ENCODE data around the gene MDN1. TPM values are rescaled to one million over a fixed set of nuclear protein-coding genes. Genes with fewer than 3 reads are reported as not detected.

Gene MDN1
- total RNA-seq, 4 donors from 2014 or later: 18.1 to 26.0 (median 19.5) TPM

- intact Hi-C loops (cut with DNase I): no loop called here
- 89% methylated on average over 1 of the region's 1 CpG for WGBS
- no peak overlapping the region for H3K27ac ChIP-seq (replicated peaks in 1 of 4)
- H3K36me3 ChIP-seq: peaks cover 58 to 97% (median 81%) of the 10 kb centered on the region in 4 donors
- no peaks in the 10 kb centered on the region for H3K9me3 ChIP-seq
- no peak for DNase-seq (ENCODE audit: extremely low spot score)
- TF ChIP-seq, protein P1, sequence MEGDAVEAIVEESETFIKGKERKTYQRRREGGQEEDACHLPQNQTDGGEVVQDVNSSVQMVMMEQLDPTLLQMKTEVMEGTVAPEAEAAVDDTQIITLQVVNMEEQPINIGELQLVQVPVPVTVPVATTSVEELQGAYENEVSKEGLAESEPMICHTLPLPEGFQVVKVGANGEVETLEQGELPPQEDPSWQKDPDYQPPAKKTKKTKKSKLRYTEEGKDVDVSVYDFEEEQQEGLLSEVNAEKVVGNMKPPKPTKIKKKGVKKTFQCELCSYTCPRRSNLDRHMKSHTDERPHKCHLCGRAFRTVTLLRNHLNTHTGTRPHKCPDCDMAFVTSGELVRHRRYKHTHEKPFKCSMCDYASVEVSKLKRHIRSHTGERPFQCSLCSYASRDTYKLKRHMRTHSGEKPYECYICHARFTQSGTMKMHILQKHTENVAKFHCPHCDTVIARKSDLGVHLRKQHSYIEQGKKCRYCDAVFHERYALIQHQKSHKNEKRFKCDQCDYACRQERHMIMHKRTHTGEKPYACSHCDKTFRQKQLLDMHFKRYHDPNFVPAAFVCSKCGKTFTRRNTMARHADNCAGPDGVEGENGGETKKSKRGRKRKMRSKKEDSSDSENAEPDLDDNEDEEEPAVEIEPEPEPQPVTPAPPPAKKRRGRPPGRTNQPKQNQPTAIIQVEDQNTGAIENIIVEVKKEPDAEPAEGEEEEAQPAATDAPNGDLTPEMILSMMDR (IDR thresholded peaks at IDR 0.05): no peak
- TF ChIP-seq EP300 (IDR thresholded peaks at IDR 0.05) (no peak), POLR2A (IDR thresholded peaks at IDR 0.05; ENCODE audit: low read depth) (no peak), POLR2AphosphoS5 (IDR thresholded peaks at IDR 0.05) (no peak)
- H3K4me3 ChIP-seq: no peak overlapping the region
- no peaks in the 10 kb centered on the region for H3K27me3 ChIP-seq
- H3K4me1 ChIP-seq: no peaks in the 10 kb centered on the region
Measured at GRCh38 chr6:89749918-89750317, 69.7 kb downstream of the MDN1 start.

GRCh38 chr6:89745716-89746115 lies 73.9 kb downstream of the MDN1 start:
- H3K27me3 ChIP-seq: no peaks in the 10 kb centered on the region
- no peaks in the 10 kb centered on the region for H3K4me1 ChIP-seq
- no peak overlapping the region for H3K4me3 ChIP-seq
- WGBS: 92% methylated on average over 4 of the region's 4 CpGs
- TF ChIP-seq POLR2AphosphoS5 (IDR thresholded peaks at IDR 0.05) (no peak), POLR2A (IDR thresholded peaks at IDR 0.05; ENCODE audit: low read depth) (no peak), EP300 (IDR thresholded peaks at IDR 0.05) (no peak)
- TF ChIP-seq, protein P1 (IDR thresholded peaks at IDR 0.05): no peak
- no peak for DNase-seq (ENCODE audit: extremely low spot score)
- H3K9me3 ChIP-seq: no peaks in the 10 kb centered on the region
- peaks cover 69 to 100% (median 88%) of the 10 kb centered on the region in 4 donors for H3K36me3 ChIP-seq
- no peak overlapping the region for H3K27ac ChIP-seq (replicated peaks in 1 of 4)
- intact Hi-C loops (cut with DNase I): no loop called here

DNA sequence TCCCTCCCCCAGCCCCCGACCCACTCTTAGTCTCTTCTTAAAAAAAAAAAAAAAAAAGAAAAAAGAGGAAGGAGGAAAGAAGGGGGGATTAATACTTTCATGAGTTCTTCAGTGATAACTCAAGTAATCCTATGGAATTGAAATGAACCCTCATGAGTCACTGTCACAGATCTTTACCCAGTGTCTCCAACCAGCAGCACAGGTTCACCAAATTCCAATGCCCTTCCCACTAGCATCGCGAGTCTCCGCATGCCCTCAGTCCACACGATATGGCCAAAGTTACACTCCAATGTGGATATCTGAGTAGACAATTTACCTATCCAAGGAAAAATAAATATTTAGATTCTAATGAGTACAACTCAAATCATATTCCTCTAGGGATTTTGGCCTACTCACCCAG lies 74.5 kb downstream of the MDN1 start:
- WGBS: over 99% methylated on average over 5 of the region's 5 CpGs
- intact Hi-C loops (cut with DNase I): no loop called here
- TF ChIP-seq POLR2A (IDR thresholded peaks at IDR 0.05; ENCODE audit: low read depth) (no peak), EP300 (IDR thresholded peaks at IDR 0.05) (no peak), POLR2AphosphoS5 (IDR thresholded peaks at IDR 0.05) (no peak)
- TF ChIP-seq, protein P1 (IDR thresholded peaks at IDR 0.05): no peak
- Histone ChIP-seq H3K9me3 (no peaks in the 10 kb centered on the region), H3K27me3 (no peaks in the 10 kb centered on the region), H3K4me3 (no peak overlapping the region), H3K4me1 (no peaks in the 10 kb centered on the region), H3K27ac (replicated peaks in 1 of 4) (no peak overlapping the region), H3K36me3 (peaks cover 63 to 96% (median 83%) of the 10 kb centered on the region in 4 donors)
- DNase-seq (ENCODE audit: extremely low spot score): no peak

DNA sequence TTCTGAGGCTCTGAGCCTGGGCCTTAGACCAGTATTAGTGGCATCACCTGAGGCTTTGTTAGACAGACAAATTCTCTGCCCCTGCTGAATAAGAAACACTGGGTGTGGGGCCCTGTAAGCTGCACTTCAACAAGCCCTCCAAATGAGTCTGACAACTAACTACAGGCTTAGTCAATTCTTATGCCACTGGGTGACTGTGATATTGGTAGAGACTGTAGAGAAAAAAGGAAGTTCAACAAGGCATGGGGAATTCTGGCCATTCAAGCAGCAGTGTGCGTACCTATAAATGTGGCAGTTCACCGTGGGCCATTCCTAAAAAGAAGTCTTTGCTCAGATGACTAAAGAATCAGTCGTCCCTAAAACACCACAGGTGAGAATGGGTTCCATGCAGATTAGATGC lies 82.7 kb downstream of the MDN1 start:
- TF ChIP-seq POLR2A (IDR thresholded peaks at IDR 0.05; ENCODE audit: low read depth): no peak
- TF ChIP-seq, protein P1 (IDR thresholded peaks at IDR 0.05): no peak
- TF ChIP-seq EP300 (IDR thresholded peaks at IDR 0.05): no peak
- TF ChIP-seq POLR2AphosphoS5 (IDR thresholded peaks at IDR 0.05): no peak
- 95% methylated on average over 3 of the region's 3 CpGs for WGBS
- no peak overlapping the region for H3K4me3 ChIP-seq
- intact Hi-C loops (cut with DNase I): no loop called here
- no peaks in the 10 kb centered on the region for H3K4me1 ChIP-seq
- H3K27me3 ChIP-seq: no peaks in the 10 kb centered on the region
- H3K27ac ChIP-seq (replicated peaks in 1 of 4): no peak overlapping the region
- peaks cover 12 to 83% (median 64%) of the 10 kb centered on the region in 4 donors for H3K36me3 ChIP-seq
- H3K9me3 ChIP-seq: no peaks in the 10 kb centered on the region
- DNase-seq (ENCODE audit: extremely low spot score): no peak

DNA sequence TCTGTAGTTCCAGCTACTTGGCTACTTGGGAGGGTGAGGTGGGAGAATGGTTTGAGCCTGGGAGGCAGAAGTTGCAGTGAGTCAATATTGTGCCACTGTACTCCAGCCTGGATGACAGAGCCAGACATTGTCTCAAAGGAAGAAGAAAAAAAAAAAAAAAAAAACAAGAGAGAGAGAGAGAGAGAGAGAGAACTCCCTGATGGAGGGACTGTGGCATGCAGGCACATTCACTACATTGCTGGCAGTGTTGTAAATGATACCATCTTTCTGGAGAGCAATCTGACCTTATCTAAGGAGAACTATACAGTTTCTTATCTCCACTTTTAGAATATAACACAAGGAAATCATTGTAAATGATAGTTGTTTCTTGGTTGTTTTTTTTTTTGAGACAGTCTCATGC lies 85.1 kb downstream of the MDN1 start:
- no peaks in the 10 kb centered on the region for H3K27me3 ChIP-seq
- no peak for DNase-seq (ENCODE audit: extremely low spot score)
- intact Hi-C loops (cut with DNase I): no loop called here
- no peak for TF ChIP-seq EP300 (IDR thresholded peaks at IDR 0.05)
- TF ChIP-seq POLR2AphosphoS5 (IDR thresholded peaks at IDR 0.05): no peak
- TF ChIP-seq, protein P1 (IDR thresholded peaks at IDR 0.05): no peak
- TF ChIP-seq POLR2A (IDR thresholded peaks at IDR 0.05; ENCODE audit: low read depth): no peak
- no peaks in the 10 kb centered on the region for H3K9me3 ChIP-seq
- H3K4me1 ChIP-seq: no peaks in the 10 kb centered on the region
- no peak overlapping the region for H3K4me3 ChIP-seq
- peaks cover 25 to 86% (median 73%) of the 10 kb centered on the region in 4 donors for H3K36me3 ChIP-seq
- no peak overlapping the region for H3K27ac ChIP-seq (replicated peaks in 1 of 4)

All from esophagus muscularis mucosa (tissue), 4 donors.